HFF-Myc (cell line): ENCODE data around the gene SNAPC1.
A peak's percentile ranks its signal among the peaks of the same experiment; 100 is the strongest.

ENCODE experiments used
- DNase-seq: peaks from one replicate; pipeline ENCODE4 v3.0.0-alpha.2; 2011; ENCODE audit warnings: low read depth; ENCODE audit errors: extremely low read depth
- H3K4me3 ChIP-seq: replicated peaks from 2 replicates; pipeline ENCODE4 v1.5.1; 2011; ENCODE audit warnings: low read depth, mild to moderate bottlenecking, control low read depth, low read length
- TF ChIP-seq, protein P1 (sequence below): IDR thresholded peaks from 2 replicates; pipeline ENCODE4 v1.5.1; 2012; ENCODE audit warnings: mild to moderate bottlenecking, low read depth, low read length, control low read depth; ENCODE audit errors: missing control alignments

SNAPC1 gene

DNA sequence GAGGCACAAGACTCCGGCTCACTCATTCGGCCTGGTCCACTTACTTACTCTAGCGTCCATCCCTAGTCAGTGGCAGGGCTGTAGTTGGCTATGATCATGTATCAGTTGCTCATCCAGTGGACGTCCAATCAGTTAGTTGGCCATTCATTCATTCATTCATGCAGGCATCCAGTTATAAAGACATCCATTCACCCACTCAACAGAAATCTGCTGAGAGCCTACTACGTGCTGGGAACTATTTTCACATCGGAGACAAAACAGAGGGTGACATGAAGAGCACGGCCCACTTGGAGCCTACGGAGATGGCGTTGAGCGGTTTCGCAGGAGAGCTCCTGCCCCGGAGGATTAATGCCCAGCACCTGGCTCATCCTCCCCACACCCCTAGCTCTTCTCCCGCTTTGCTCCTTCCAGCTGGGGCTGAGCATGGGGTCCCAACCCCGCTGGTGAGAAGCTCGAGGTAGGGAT, 49.7 kb downstream of the SNAPC1 start:
- TF ChIP-seq, protein P1, sequence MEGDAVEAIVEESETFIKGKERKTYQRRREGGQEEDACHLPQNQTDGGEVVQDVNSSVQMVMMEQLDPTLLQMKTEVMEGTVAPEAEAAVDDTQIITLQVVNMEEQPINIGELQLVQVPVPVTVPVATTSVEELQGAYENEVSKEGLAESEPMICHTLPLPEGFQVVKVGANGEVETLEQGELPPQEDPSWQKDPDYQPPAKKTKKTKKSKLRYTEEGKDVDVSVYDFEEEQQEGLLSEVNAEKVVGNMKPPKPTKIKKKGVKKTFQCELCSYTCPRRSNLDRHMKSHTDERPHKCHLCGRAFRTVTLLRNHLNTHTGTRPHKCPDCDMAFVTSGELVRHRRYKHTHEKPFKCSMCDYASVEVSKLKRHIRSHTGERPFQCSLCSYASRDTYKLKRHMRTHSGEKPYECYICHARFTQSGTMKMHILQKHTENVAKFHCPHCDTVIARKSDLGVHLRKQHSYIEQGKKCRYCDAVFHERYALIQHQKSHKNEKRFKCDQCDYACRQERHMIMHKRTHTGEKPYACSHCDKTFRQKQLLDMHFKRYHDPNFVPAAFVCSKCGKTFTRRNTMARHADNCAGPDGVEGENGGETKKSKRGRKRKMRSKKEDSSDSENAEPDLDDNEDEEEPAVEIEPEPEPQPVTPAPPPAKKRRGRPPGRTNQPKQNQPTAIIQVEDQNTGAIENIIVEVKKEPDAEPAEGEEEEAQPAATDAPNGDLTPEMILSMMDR: no peak
- H3K4me3 ChIP-seq: 0 out of 2 replicates have a peak overlapping the region, but pooled peaks have one; percentile 2

DNA sequence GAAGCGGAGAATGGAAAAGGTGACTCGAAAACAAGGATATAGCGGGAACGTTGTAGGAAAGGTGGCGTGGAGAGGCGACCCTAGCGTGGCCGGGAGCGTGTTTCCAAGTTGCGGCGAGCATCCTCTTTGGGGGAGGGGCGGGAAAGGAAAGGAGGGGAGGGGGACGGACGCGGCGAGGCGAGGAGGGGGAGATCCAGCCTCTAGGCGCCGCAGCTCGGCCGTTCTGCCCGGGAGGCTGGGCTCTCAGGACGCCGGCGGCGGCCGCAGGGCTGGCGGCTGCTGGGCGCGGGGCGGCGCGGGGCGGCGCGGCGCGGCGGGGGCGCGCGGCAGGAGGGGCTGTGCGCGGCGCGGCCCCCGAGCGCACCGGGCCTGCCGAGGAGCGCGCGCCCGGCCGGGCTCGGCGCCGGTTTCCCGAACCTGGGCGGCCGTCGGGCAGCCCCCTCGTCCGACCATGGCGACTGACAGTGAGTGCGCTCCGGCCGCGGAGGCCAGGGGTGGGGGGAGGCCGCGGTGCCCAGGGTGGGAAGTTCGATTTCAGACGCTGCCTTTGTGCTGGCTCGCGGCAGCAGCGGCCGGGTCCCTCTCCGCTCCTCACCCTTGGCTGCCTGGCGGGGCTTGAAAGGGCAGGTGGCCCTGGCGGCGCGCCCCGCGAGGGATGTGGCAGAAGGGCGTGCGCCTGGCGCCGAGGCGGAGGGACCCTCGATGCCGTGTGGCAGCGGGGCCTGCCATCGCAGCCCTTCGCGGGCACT, 50.3 kb downstream of the SNAPC1 start, which contains the start of gene SYT16:
Gene SYT16 (plus strand): TSS at position 357 of the 749 bp plus-strand sequence.
- no peak for DNase-seq
- TF ChIP-seq, protein P1: no peak
- peak within 1 kb of the TSS; percentile 33 for H3K4me3 ChIP-seq

More for the DNA sequence above, 49.7 kb downstream of the SNAPC1 start:
- no peak for DNase-seq

DNA sequence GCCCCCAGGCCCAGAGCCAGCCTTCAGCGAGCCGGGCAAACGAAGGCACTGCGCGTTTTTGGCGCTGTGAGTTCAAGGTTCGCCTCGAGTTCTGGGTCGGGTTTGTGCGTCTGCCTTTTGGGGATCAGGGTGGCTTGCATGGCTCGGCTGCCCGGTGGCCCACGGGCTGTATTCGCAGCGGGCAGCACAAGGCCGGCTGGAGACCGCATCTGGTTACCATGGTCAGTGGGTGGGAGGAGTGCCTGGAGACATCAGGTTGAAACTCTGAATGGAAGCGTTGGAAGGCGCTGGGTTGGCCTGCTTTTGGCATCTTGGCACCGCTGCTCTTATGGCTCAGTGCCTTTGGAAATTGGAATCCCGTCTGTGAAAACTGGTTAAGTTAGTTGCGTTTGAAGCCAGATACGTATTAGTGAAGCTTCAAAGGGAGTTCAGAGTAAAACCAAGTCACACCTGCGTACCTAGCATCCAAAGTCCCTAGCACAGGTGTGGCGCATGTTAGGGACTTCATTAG, 50.9 kb downstream of the SNAPC1 start:
- TF ChIP-seq, protein P1: no peak
- H3K4me3 ChIP-seq: peak overlapping the region; percentile 33
- no peak for DNase-seq

DNA sequence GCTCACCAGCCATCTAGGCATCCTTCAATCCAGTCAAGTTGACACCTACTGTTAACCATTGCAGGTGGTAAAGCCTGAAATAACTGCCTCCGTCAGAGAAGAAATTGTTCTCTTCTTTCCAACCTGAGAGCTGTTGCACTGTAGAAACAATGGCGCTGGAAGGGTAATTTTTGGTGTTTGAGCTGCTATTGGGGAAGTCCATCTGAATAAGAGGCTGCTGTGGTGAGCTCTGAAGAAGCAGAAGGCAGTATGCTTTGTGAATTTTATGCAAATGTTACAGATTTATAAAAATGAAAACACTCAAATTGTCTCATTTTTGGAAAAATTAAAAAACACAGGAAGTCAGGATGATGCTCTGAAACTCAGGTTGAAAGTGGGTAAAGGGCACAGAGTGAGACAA, 60.2 kb downstream of the SNAPC1 start:
- H3K4me3 ChIP-seq: no peak overlapping the region
- DNase-seq: no peak
- TF ChIP-seq, protein P1: no peak

DNA sequence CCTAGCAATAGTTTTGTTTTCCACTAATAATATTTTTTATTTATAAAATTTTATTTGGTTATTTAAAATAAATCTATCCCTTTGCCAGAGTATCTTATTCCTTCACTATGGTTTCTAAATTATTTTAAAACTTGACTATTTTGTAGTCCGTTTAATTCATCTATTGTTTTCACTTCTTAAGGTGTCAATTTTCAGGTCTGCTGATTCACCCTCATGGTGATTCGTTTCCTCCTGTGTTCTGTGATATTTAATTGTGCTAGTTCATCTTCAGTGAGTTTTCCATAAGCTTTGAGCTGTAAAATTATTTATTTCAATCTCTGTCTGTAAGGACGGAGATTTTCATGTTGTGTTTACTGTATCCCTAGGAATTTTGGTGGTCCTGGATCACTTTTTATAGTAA, 70.6 kb downstream of the SNAPC1 start:
- TF ChIP-seq, protein P1: no peak
- no peak for DNase-seq

DNA sequence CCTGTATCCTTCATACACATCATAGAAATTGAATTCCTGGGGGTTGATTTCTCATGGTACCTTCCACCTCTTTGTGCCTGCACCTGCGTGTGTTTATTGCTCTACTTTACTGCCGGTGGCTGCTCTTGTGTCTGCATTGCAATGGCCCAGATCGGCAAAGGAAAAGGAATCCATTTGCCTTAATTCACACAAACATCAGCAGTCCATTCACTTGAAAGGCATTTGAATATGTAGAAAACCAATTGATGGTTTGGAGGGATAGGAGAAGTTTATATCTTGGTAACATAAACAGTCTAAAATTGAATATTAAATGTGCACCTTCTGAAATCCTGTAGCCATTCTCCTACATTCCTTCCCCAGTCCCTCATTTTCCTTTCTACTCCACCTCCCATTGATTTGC, 74.0 kb downstream of the SNAPC1 start:
- no peak overlapping the region for H3K4me3 ChIP-seq
- DNase-seq: no peak
- TF ChIP-seq, protein P1: no peak

More for the DNA sequence above, 70.6 kb downstream of the SNAPC1 start:
- no peak overlapping the region for H3K4me3 ChIP-seq
